Vagina (tissue), 2 donors: Measurements from ENCODE around the gene ANKZF1. TPM values are rescaled to one million over a fixed set of nuclear protein-coding genes. Genes with fewer than 3 reads are reported as not detected.
A peak's percentile ranks its signal among the peaks of the same experiment; 100 is the strongest.
"Not testable (repeated sequence)": the region's sequence is repeated elsewhere in the genome, so short reads cannot be mapped to it uniquely, and the experiment has no call there.

ENCODE experiments used
- DNase-seq, 2 donors: peaks; one replicate each; pipeline ENCODE4 v3.0.0-alpha.2; 2017; ENCODE audit errors: extremely low spot score in 2 of 2
- H3K27ac ChIP-seq: fragments of 200-600 bp; sonication (generic); one replicate; pipeline ENCODE4 v1.5.1; 2019
- H3K27me3 ChIP-seq: fragments of 200-600 bp; sonication (generic); one replicate; pipeline ENCODE4 v1.5.1; 2019
- H3K36me3 ChIP-seq, 2 donors: fragments of 200-600 bp; sonication (generic); one replicate each; pipeline ENCODE4 v1.5.1; 2017 to 2019
- H3K4me1 ChIP-seq: fragments of 200-600 bp; sonication (generic); one replicate; pipeline ENCODE4 v1.5.1; 2019
- H3K4me3 ChIP-seq, 2 donors: fragments of 200-600 bp; sonication (generic); 1 replicate in 1 of 2; 2 replicates in 1 of 2; pipeline ENCODE4 v1.5.1; 2016 to 2019
- H3K9me3 ChIP-seq: fragments of 200-600 bp; sonication (generic); one replicate; pipeline ENCODE4 v1.5.1; 2019
- CTCF ChIP-seq, 3 experiments: fragments of 450-650 bp in 2 of 3; fragments of 200-600 bp in 1 of 3; sonication (generic) in 1 of 3; IDR thresholded peaks; one replicate each; pipeline ENCODE4 v1.5.1; 2017 to 2019; ENCODE audit warnings: antibody characterized with exemption in 3 of 3, mild to moderate bottlenecking in 2 of 3, moderate library complexity in 2 of 3
- POLR2A ChIP-seq, 2 donors: fragments of 450-650 bp; IDR thresholded peaks; one replicate each; pipeline ENCODE4 v1.6.1; 2017; ENCODE audit warnings: antibody characterized with exemption in 2 of 2, mild to moderate bottlenecking in 2 of 2, moderate library complexity in 2 of 2
- POLR2AphosphoS5 ChIP-seq, 2 donors: sonication (generic); formaldehyde crosslinking; IDR thresholded peaks; one replicate each; pipeline ENCODE4 v1.9.0; 2017; ENCODE audit warnings: antibody characterized with exemption in 2 of 2, mild to moderate bottlenecking in 2 of 2, low read depth in 1 of 2; ENCODE audit not compliant: insufficient read depth in 1 of 2
- intact Hi-C: fragments of 100-400 bp; cut with DNase I; formaldehyde crosslinking; loops from one replicate; pipeline ENCODE4 v1.15.1; 2023
- total RNA-seq: library from RNA; depleted of rRNA; stranded (reverse); fragments of >200 nt; gene quantifications from one replicate; pipeline ENCODE4 v1.2.3, GENCODE V29; 2016

The ANKZF1 gene
- total RNA-seq, 1 donor from 2014 or later: 98.7 TPM

- no peak for DNase-seq
- Histone ChIP-seq H3K27ac (peak within 1 kb of the TSS; percentile 81), H3K4me3 (peak within 1 kb of the TSS; percentile 69 to 82), H3K27me3 (no peaks in the 10 kb centered on the region), H3K9me3 (no peaks in the 10 kb centered on the region), H3K36me3 (peaks cover 0 to 14% of the 10 kb centered on the region in 2 donors), H3K4me1 (peaks cover 66% of the 10 kb centered on the region)
- intact Hi-C loops: no loop called here
- TF ChIP-seq CTCF (IDR thresholded peaks at IDR 0.05): no peak
- TF ChIP-seq POLR2A (IDR thresholded peaks at IDR 0.05): no peak
- TF ChIP-seq POLR2AphosphoS5 (IDR thresholded peaks at IDR 0.05; ENCODE audit: insufficient read depth in 1 of 2, low read depth in 1 of 2): no peak
Observed at GRCh38 chr2:219252900-219253752, 23.5 kb downstream of the ANKZF1 start, which contains the start of gene TUBA4B. TUBA4B (plus strand) TSS chr2:219253243; CDS start chr2:219253408, 165 bp downstream.

DNA sequence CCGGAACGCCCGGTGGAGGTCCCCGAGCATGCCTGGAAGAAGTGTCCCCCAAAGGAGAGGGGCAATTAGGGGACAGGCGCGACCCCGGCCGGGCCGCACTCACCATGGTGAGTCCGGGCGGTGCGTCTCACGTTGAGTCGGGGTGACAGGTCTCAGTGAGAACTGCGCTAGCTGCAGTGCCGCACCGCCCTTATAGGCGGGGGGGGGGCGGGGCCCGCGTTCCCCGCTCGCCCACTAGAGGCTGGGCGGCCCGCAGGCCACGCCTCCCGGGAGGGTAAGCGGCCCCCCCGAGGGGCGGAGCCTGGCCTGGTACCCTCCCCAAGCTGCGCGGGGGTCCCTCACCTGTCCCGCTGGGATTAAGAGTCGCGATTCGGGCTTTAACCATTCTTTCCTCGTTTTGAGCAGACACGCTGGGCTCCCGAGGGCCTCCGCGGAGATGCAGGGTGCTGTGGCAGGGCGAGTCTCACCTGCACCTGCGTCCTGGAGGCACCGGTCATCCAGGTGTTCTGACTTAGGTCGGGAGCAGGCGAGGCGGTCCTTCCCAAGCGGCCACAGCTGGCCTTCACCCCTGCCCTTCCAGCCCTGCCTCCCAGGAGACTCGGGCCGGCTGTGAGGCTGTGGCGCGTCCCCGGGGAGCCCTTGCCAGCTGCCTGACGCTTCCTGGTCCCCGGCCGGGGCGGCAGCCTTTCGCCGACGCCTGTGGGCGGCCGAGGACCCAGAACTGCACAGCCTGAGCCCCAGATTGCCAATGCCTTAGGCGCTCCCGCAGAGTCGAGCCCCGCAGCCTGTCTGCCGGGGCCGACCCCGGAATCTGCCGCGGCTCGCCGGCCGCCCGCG, 24.4 kb downstream of the ANKZF1 start, which contains the start of gene TUBA4A:
TSS of gene TUBA4A (minus strand) at position 166 of the 837 bp plus-strand sequence. CDS start at position 106, 60 bp downstream.
- peak within 1 kb of the TSS; percentile 81 for H3K27ac ChIP-seq
- TF ChIP-seq POLR2A (IDR thresholded peaks at IDR 0.05) (peak in 1 of 2 donors; percentile 95), CTCF (IDR thresholded peaks at IDR 0.05) (peak in 2 of 3 experiments; percentile 9), POLR2AphosphoS5 (IDR thresholded peaks at IDR 0.05; ENCODE audit: insufficient read depth in 1 of 2, low read depth in 1 of 2) (peak; percentile 44 to 99)
- intact Hi-C loops: no loop called here
- peaks cover 57% of the 10 kb centered on the region for H3K4me1 ChIP-seq
- DNase-seq: no peak
- peak within 1 kb of the TSS; percentile 69 to 82 for H3K4me3 ChIP-seq
- H3K9me3 ChIP-seq: no peaks in the 10 kb centered on the region
- no peaks in the 10 kb centered on the region for H3K27me3 ChIP-seq
- peaks cover 0 to 14% of the 10 kb centered on the region in 2 donors for H3K36me3 ChIP-seq

- Histone ChIP-seq H3K4me1 (peaks cover 50% of the 10 kb centered on the region), H3K9me3 (no peaks in the 10 kb centered on the region), H3K36me3 (peaks cover 0 to 14% of the 10 kb centered on the region in 2 donors), H3K27ac (peak overlapping the region; percentile 75), H3K4me3 (peak overlapping the region; percentile 69 to 82), H3K27me3 (no peaks in the 10 kb centered on the region)
- intact Hi-C loops: no loop called here
- DNase-seq: no peak
- TF ChIP-seq CTCF (IDR thresholded peaks at IDR 0.05) (no peak), POLR2AphosphoS5 (IDR thresholded peaks at IDR 0.05; ENCODE audit: insufficient read depth in 1 of 2, low read depth in 1 of 2) (no peak), POLR2A (IDR thresholded peaks at IDR 0.05) (no peak)
Observed at GRCh38 chr2:219254590-219255201, 25.1 kb downstream of the ANKZF1 start.

DNA sequence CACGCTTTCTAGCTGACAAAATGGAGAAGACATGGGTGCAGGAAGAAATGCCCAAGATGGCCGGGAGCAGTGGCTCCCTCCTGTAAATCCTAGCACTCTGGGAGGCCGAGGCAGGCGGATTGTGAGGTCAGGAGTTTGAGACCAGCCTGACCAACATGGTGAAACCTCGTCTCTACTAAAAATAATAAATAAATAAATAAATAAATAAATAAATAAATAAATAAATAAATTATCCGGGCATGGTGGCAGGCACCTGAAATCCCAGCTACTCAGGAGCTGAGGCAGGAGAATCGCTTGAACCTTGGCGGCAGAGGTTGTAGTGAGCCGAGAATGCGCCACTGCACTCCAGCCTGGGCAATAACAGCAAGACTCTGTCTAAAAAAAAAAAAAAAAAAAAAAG, 29.3 kb downstream of the ANKZF1 start:
- DNase-seq, H3K36me3 ChIP-seq, H3K9me3 ChIP-seq, intact Hi-C loops, H3K4me3 ChIP-seq, H3K27ac ChIP-seq, H3K27me3 ChIP-seq: not testable (repeated sequence)
- peaks cover 11% of the 10 kb centered on the region for H3K4me1 ChIP-seq
